Measurements from ENCODE around the gene KDM4B.

The KDM4B gene

GRCh38 chr19:5050067-5050656 lies 81.2 kb downstream of the KDM4B start:
- DNase-seq (ENCODE audit: low read depth) = no peak

- DNase-seq (ENCODE audit: low read depth) = no peak
Observed at GRCh38 chr19:5050905-5051304, 82.0 kb downstream of the KDM4B start.

GRCh38 chr19:5051619-5052018 lies 82.7 kb downstream of the KDM4B start:
- no peak for DNase-seq (ENCODE audit: low read depth)

- no peak for DNase-seq (ENCODE audit: low read depth)
Observed at GRCh38 chr19:5052515-5052914, 83.6 kb downstream of the KDM4B start.

GRCh38 chr19:5052945-5053485 lies 84.1 kb downstream of the KDM4B start:
- no peak for DNase-seq (ENCODE audit: low read depth)

GRCh38 chr19:5053661-5054060 lies 84.7 kb downstream of the KDM4B start:
- no peak for DNase-seq (ENCODE audit: low read depth)

GRCh38 chr19:5054551-5055456 lies 85.9 kb downstream of the KDM4B start:
- no peak for DNase-seq (ENCODE audit: low read depth)

GRCh38 chr19:5055457-5055776 lies 86.5 kb downstream of the KDM4B start:
- no peak for DNase-seq (ENCODE audit: low read depth)

- no peak for DNase-seq (ENCODE audit: low read depth)
Observed at GRCh38 chr19:5057860-5058259, 88.9 kb downstream of the KDM4B start.

GRCh38 chr19:5058521-5059212 lies 89.8 kb downstream of the KDM4B start:
- DNase-seq (ENCODE audit: low read depth) = no peak

- DNase-seq (ENCODE audit: low read depth) = no peak
Observed at GRCh38 chr19:5059213-5059574, 90.3 kb downstream of the KDM4B start.

- no peak for DNase-seq (ENCODE audit: low read depth)
Observed at GRCh38 chr19:5059793-5060192, 90.9 kb downstream of the KDM4B start.

- no peak for DNase-seq (ENCODE audit: low read depth)
Observed at GRCh38 chr19:5062195-5062594, 93.3 kb downstream of the KDM4B start.

- DNase-seq (ENCODE audit: low read depth) = no peak
Observed at GRCh38 chr19:5062799-5063198, 93.9 kb downstream of the KDM4B start.

- no peak for DNase-seq (ENCODE audit: low read depth)
Observed at GRCh38 chr19:5063873-5064645, 95.1 kb downstream of the KDM4B start.

GRCh38 chr19:5064896-5065295 lies 96.0 kb downstream of the KDM4B start:
- no peak for DNase-seq (ENCODE audit: low read depth)

GRCh38 chr19:5065663-5066093 lies 96.8 kb downstream of the KDM4B start:
- no peak for DNase-seq (ENCODE audit: low read depth)

- no peak for DNase-seq (ENCODE audit: low read depth)
Observed at GRCh38 chr19:5066768-5067167, 97.9 kb downstream of the KDM4B start.

- DNase-seq (ENCODE audit: low read depth) = no peak
Observed at GRCh38 chr19:5067678-5068077, 98.8 kb downstream of the KDM4B start.

GRCh38 chr19:5068233-5069072 lies 99.5 kb downstream of the KDM4B start:
- DNase-seq (ENCODE audit: low read depth) = no peak

GRCh38 chr19:5070331-5070730 lies 101.4 kb downstream of the KDM4B start:
- DNase-seq (ENCODE audit: low read depth) = no peak

Measured in stimulated activated CD4-positive, alpha-beta T cell treated with anti-CD3 and anti-CD28 coated beads, Interleukin-2, amount 100 ng/mL, for 4 hours (primary cell).